SH-SY5Y (cell line): ENCODE data around the gene FRK.

Experiments used
- GATA2 ChIP-seq: IDR thresholded peaks from 2 replicates; pipeline ENCODE4 v1.6.1; 2011; ENCODE audit warnings: mild to moderate bottlenecking, low read depth, low read length
- GATA3 ChIP-seq: IDR thresholded peaks from 2 replicates; pipeline ENCODE4 v1.6.1; 2011; ENCODE audit warnings: low read depth, mild to moderate bottlenecking, low read length, moderate library complexity

GRCh38 chr6:115909923-115910546 is 150.7 kb downstream of the FRK start:
- TF ChIP-seq GATA2 (no peak), GATA3 (no peak)
